Measurements from ENCODE around the gene TMPRSS13.

DNA sequence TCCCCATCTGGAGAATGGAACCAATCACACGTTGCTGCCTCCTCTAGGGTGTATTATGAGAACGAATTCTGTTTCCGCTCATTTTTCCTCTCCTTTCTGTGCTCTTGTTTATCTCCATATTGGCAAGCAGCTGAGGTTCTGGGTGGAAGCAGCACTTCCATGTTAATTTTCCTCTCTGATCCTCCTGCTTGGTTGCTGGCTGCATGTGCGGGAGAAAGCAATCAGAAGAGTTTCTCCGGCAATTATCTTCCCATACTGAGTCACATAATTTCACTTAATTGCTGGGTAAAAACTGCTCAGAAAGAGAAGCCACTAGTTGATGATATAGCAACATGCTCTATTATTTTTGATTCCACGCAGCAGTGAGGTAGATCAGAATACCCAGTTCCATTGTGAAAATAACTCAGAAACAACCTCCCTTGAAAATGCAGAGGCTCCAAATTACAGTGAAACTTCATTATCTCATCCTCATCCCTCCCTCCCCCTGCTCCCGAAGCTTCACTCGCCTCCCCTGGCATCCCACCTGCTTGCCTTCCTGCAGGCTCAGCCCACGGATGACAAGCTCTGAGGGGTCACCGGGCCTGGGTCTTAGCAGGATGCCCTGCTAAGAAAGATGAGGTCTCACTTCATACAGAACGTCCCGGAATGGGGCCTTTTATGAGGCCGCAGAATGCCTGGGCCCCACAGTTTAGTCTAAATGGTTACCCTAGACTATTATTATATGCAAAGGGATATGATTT lies 73.1 kb downstream of the TMPRSS13 start:
- no peak for TF ChIP-seq EZH2 (IDR thresholded peaks at IDR 0.05)
- no peak for TF ChIP-seq POLR2AphosphoS5 (IDR thresholded peaks at IDR 0.05; ENCODE audit: borderline replicate concordance, low read depth, low read length)
